ENCODE measurements around the gene SRCIN1. TPM values are rescaled to one million over a fixed set of nuclear protein-coding genes. Genes with fewer than 3 reads are reported as not detected.

SRCIN1 gene
- total and polyA plus RNA-seq, 2 donors: 0.52 to 1.1 TPM

DNA sequence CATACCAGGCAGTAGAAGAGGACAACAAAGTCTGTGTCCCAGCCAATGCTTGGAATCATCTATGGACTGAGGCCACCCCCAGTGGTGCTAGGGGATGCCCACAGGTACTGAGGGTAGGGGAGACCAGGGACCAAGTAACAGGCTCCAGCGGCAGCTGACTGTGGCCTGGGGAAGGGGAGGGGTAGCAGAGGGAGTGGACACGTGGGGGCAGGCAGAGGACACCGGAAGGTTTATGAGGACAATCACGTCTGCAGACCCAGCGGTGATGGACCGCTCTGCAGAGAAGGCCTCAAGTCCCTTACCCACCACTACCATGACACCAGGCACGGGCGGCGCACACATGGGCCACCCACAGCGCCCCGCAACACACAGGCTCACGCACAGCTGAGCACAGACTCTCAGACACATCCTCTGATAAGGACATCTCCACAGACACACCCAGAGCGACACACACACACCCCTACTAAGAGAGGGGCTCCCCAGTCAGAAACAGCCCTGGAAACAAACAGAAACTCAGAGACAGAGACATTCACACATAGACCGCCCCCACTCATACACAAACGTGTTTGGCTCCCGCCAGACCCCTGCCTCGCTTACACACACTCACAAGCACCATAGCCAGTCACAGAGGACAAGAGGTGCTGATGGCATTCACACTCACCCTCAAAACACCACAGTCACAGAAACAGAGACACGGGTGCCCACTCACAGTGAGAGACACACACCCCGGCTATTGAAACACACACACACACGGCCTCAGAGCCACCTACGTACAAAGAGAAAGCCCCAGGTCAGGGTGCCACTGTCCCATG lies 35.8 kb downstream of the SRCIN1 start:
- 86% methylated on average over 21 of the region's 21 CpGs for WGBS
- H3K27me3 ChIP-seq (ENCODE audit: control insufficient read depth in 2 of 2, insufficient read depth in 1 of 2, low read length in 1 of 2): peaks cover 57 to 99% of the 10 kb centered on the region in 2 donors
- DNase-seq (ENCODE audit: low read depth in 6 of 9, low spot score in 9 of 9): no peak
- no peaks in the 10 kb centered on the region for H3K9me3 ChIP-seq (ENCODE audit: control insufficient read depth in 2 of 2, insufficient read depth in 1 of 2, low read length in 1 of 2)
- H3K4me3 ChIP-seq (ENCODE audit: low read length in 2 of 2): no peak overlapping the region
- no peak overlapping the region for H3K27ac ChIP-seq (ENCODE audit: low read depth in 1 of 2, low read length in 1 of 2)
- H3K36me3 ChIP-seq (ENCODE audit: control insufficient read depth in 2 of 2, insufficient read depth in 2 of 2, low read length in 1 of 2): no peaks in the 10 kb centered on the region
- H3K4me1 ChIP-seq (ENCODE audit: control insufficient read depth in 2 of 2, insufficient read depth in 2 of 2, low read length in 2 of 2): peaks cover 0 to 3% of the 10 kb centered on the region in 2 donors

DNA sequence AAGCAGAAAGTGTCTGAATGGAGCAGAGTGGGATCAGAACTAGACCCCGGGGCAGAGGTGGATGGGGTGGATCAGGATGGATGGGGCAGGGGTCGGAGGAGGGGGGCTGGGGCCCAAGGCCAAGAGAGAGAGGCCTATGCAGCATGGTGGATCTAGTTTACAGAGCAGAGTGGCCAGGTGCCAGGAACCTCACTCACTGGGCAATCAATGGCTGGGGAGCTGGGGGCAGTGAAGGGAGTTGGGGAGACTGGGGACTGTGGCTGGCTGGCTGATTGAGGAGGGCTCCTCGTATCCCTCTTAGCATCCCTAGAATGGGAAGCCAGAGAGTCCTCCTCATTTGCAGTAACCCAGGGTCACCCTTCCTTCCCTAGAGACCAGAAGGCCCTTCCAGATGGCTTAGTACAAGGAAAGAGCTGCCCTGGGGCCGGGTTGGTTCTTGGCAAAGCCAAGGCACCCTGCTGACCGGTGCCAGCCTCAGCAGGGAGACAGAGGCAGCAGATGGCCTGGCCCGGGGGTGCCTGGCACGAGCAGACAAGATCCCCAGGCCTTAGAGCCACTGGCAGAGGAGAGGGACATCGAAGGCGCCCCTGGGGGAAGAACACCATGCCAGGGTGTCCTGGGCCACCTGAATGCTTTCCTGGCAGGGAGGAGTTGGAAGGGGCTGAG lies 36.8 kb downstream of the SRCIN1 start:
- peaks cover 0 to 3% of the 10 kb centered on the region in 2 donors for H3K4me1 ChIP-seq (ENCODE audit: control insufficient read depth in 2 of 2, insufficient read depth in 2 of 2, low read length in 2 of 2)
- DNase-seq (ENCODE audit: low read depth in 6 of 9, low spot score in 9 of 9): no peak
- 94% methylated on average over 9 of the region's 9 CpGs for WGBS
- no peak overlapping the region for H3K27ac ChIP-seq (ENCODE audit: low read depth in 1 of 2, low read length in 1 of 2)
- H3K4me3 ChIP-seq (ENCODE audit: low read length in 2 of 2): no peak overlapping the region
- H3K9me3 ChIP-seq (ENCODE audit: control insufficient read depth in 2 of 2, insufficient read depth in 1 of 2, low read length in 1 of 2): peaks cover 0 to 2% of the 10 kb centered on the region in 2 donors
- H3K36me3 ChIP-seq (ENCODE audit: control insufficient read depth in 2 of 2, insufficient read depth in 2 of 2, low read length in 1 of 2): no peaks in the 10 kb centered on the region
- H3K27me3 ChIP-seq (ENCODE audit: control insufficient read depth in 2 of 2, insufficient read depth in 1 of 2, low read length in 1 of 2): peaks cover 55 to 99% of the 10 kb centered on the region in 2 donors

DNA sequence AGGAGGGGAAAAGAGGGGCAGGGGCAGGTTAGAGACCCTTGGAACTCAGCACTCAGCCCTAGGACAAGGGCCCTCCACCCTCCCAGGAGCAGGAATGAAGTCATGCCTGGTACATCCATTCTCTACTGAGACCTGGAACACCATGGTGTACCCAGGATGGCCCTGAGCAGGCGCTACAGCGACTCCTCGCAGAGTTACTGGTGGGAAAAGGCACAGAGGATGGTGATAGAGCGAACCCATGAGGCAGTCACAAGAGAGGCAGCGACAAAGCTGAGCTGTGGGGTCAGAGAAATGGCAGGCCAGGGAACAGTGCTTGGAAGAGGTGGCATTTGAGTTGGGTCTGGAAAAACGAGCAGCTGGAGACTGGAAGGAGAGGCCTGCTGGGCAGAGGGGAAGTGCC lies 37.5 kb downstream of the SRCIN1 start:
- WGBS: 88% methylated on average over 6 of the region's 6 CpGs
- H3K27me3 ChIP-seq (ENCODE audit: control insufficient read depth in 2 of 2, insufficient read depth in 1 of 2, low read length in 1 of 2): peaks cover 54 to 99% of the 10 kb centered on the region in 2 donors
- no peaks in the 10 kb centered on the region for H3K36me3 ChIP-seq (ENCODE audit: control insufficient read depth in 2 of 2, insufficient read depth in 2 of 2, low read length in 1 of 2)
- H3K27ac ChIP-seq (ENCODE audit: low read depth in 1 of 2, low read length in 1 of 2): no peak overlapping the region
- no peak for DNase-seq (ENCODE audit: low read depth in 6 of 9, low spot score in 9 of 9)
- no peak overlapping the region for H3K4me3 ChIP-seq (ENCODE audit: low read length in 2 of 2)
- peaks cover 0 to 3% of the 10 kb centered on the region in 2 donors for H3K4me1 ChIP-seq (ENCODE audit: control insufficient read depth in 2 of 2, insufficient read depth in 2 of 2, low read length in 2 of 2)
- H3K9me3 ChIP-seq (ENCODE audit: control insufficient read depth in 2 of 2, insufficient read depth in 1 of 2, low read length in 1 of 2): peaks cover 0 to 7% of the 10 kb centered on the region in 2 donors

DNA sequence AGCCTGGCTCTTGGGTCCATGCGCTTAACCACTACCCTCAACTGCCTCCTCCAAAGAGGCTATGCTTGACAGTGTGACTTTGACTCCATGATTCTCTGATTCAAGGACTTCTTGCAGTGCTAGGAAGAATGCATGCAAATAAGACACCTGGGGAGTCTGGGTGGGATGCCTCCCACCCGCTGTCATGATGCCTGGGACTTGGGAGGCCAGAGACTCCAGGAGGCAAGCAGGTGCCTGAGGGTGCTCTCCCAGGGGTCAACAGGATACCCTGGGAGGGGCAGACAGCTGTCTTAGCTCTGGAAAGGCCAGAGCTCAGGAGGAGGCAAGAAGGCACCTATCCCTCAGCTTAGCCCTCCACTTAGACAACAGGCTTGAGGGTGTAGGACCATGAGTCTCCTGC lies 38.4 kb downstream of the SRCIN1 start:
- Histone ChIP-seq H3K27me3 (ENCODE audit: control insufficient read depth in 2 of 2, insufficient read depth in 1 of 2, low read length in 1 of 2) (peaks cover 58 to 100% of the 10 kb centered on the region in 2 donors), H3K9me3 (ENCODE audit: control insufficient read depth in 2 of 2, insufficient read depth in 1 of 2, low read length in 1 of 2) (peaks cover 0 to 7% of the 10 kb centered on the region in 2 donors), H3K4me1 (ENCODE audit: control insufficient read depth in 2 of 2, insufficient read depth in 2 of 2, low read length in 2 of 2) (no peaks in the 10 kb centered on the region), H3K4me3 (ENCODE audit: low read length in 2 of 2) (no peak overlapping the region), H3K36me3 (ENCODE audit: control insufficient read depth in 2 of 2, insufficient read depth in 2 of 2, low read length in 1 of 2) (no peaks in the 10 kb centered on the region), H3K27ac (ENCODE audit: low read depth in 1 of 2, low read length in 1 of 2) (no peak overlapping the region)
- DNase-seq (ENCODE audit: low read depth in 6 of 9, low spot score in 9 of 9): no peak
- 93% methylated on average over 2 of the region's 2 CpGs for WGBS

DNA sequence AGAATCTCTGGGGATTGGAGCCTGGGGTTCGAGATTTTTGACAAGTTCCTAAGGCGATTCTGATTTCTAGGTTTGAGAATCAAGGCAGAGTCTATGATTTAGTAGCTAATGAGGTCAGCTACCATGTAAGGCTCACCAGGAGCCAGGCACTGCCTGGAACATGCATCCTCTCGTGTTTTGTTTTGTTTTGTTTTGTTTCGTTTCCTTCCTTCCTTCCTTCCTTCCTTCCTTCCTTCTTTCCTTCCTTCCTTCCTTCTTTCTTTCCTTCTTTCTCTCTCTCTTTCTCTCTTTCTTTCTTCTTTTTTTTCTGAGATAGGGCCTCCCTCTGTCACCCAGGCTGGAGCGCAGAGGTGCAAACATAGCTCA lies 39.1 kb downstream of the SRCIN1 start:
- 71% methylated on average over 5 of the region's 5 CpGs for WGBS
- no peak overlapping the region for H3K27ac ChIP-seq (ENCODE audit: low read depth in 1 of 2, low read length in 1 of 2)
- no peaks in the 10 kb centered on the region for H3K36me3 ChIP-seq (ENCODE audit: control insufficient read depth in 2 of 2, insufficient read depth in 2 of 2, low read length in 1 of 2)
- H3K4me3 ChIP-seq (ENCODE audit: low read length in 2 of 2): no peak overlapping the region
- H3K27me3 ChIP-seq (ENCODE audit: control insufficient read depth in 2 of 2, insufficient read depth in 1 of 2, low read length in 1 of 2): peaks cover 58 to 100% of the 10 kb centered on the region in 2 donors
- H3K9me3 ChIP-seq (ENCODE audit: control insufficient read depth in 2 of 2, insufficient read depth in 1 of 2, low read length in 1 of 2): peaks cover 0 to 7% of the 10 kb centered on the region in 2 donors
- DNase-seq (ENCODE audit: low read depth in 6 of 9, low spot score in 9 of 9): no peak
- peaks cover 0 to 6% of the 10 kb centered on the region in 2 donors for H3K4me1 ChIP-seq (ENCODE audit: control insufficient read depth in 2 of 2, insufficient read depth in 2 of 2, low read length in 2 of 2)

DNA sequence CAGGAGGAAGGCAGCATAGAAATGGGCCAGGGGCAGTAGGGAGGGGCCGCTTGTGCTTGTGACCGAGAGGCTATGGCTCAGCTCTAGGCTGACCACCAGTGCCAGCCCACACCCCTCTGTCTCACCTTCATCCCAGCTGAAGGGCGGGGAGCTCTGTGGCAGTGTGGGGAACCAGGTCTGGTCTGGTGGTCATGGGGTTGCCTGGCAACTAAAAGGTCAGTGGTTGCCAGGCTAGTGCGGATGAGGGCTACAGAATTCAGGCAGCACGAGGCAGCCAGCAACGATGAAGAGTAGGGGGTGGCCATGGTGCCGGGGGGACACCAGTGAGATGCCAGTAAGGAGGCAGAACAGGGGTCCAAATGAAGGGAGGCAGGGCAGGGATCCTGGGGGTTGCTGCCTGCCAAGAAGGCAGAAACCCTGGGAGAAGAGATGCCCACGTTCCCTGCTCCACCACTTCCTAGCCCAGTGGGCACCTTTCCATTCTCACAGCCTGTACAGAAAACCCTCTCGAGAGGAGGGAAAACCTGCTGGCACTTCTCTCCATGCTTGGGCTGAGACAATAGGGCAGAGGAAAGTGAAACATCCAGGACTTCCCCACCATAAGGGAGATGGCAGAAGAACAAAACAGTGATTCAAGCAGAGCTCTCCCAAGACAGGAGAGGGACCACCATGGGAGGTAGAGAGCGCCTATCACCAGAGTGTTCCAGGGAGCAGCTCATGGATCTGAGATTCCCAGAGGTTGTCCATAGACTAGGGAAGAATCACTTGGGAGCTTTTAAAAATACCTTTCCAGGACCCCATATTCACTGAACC lies 39.7 kb downstream of the SRCIN1 start:
- Histone ChIP-seq H3K4me1 (ENCODE audit: control insufficient read depth in 2 of 2, insufficient read depth in 2 of 2, low read length in 2 of 2) (peaks cover 0 to 6% of the 10 kb centered on the region in 2 donors), H3K27ac (ENCODE audit: low read depth in 1 of 2, low read length in 1 of 2) (no peak overlapping the region), H3K4me3 (ENCODE audit: low read length in 2 of 2) (no peak overlapping the region), H3K36me3 (ENCODE audit: control insufficient read depth in 2 of 2, insufficient read depth in 2 of 2, low read length in 1 of 2) (no peaks in the 10 kb centered on the region), H3K27me3 (ENCODE audit: control insufficient read depth in 2 of 2, insufficient read depth in 1 of 2, low read length in 1 of 2) (peaks cover 61 to 100% of the 10 kb centered on the region in 2 donors), H3K9me3 (ENCODE audit: control insufficient read depth in 2 of 2, insufficient read depth in 1 of 2, low read length in 1 of 2) (peaks cover 0 to 11% of the 10 kb centered on the region in 2 donors)
- 45% methylated on average over 10 of the region's 10 CpGs for WGBS
- no peak for DNase-seq (ENCODE audit: low read depth in 6 of 9, low spot score in 9 of 9)

DNA sequence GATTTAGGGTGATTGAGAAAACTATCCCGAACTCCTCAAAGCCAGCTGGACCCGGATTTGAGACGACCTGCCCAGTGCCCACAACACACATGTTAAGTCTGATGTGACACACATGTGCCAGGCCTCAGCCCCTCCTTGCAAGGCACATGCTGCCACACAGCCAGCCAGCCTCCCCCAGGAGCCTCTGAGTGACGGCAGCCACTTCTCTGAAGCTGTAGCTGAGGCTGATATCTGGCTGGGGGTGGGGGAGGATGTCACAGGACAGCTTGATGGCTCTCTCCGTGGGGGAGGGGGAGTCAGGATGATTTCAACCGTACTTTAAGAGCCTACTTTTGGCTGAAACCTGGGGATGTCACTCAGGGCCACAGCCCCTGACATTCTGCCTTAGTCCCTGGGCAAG lies 40.9 kb downstream of the SRCIN1 start:
- peaks cover 0 to 11% of the 10 kb centered on the region in 2 donors for H3K9me3 ChIP-seq (ENCODE audit: control insufficient read depth in 2 of 2, insufficient read depth in 1 of 2, low read length in 1 of 2)
- DNase-seq (ENCODE audit: low read depth in 6 of 9, low spot score in 9 of 9): no peak
- WGBS: 6% methylated on average over 6 of the region's 6 CpGs
- peaks cover 69 to 100% of the 10 kb centered on the region in 2 donors for H3K27me3 ChIP-seq (ENCODE audit: control insufficient read depth in 2 of 2, insufficient read depth in 1 of 2, low read length in 1 of 2)
- H3K4me3 ChIP-seq (ENCODE audit: low read length in 2 of 2): no peak overlapping the region
- peaks cover 5 to 9% of the 10 kb centered on the region in 2 donors for H3K4me1 ChIP-seq (ENCODE audit: control insufficient read depth in 2 of 2, insufficient read depth in 2 of 2, low read length in 2 of 2)
- H3K27ac ChIP-seq (ENCODE audit: low read depth in 1 of 2, low read length in 1 of 2): peak overlapping the region in 1 of 2 donors; percentile 11
- H3K36me3 ChIP-seq (ENCODE audit: control insufficient read depth in 2 of 2, insufficient read depth in 2 of 2, low read length in 1 of 2): no peaks in the 10 kb centered on the region

DNA sequence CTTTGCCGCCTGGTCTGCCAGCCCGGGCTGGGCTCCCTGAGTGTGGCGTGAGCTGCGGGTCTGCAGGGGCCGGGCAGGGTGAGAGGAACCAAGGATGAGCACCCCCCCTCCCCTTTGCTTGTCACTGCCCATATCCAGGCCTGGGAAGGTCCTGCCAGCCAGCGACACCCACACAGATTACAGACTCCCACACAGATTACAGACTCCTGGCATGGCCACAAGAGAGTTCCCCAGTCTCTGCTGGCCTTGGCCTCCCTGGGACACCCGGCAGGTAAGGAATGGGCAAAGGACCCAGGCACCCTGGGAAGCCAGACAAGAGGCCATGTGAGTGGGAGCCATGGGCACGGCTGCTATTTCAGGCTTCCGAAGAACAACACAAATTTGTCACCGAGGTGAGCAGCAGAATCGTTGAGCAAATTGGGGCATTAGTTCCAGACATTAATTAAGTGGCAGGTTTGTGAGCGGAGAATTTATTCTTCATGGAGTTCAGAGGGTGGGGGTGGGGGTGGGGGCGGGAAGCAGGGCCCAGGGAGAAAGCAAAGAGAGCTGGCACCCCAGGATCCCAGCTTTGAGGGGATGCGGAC lies 41.4 kb downstream of the SRCIN1 start:
- Histone ChIP-seq H3K4me3 (ENCODE audit: low read length in 2 of 2) (no peak overlapping the region), H3K4me1 (ENCODE audit: control insufficient read depth in 2 of 2, insufficient read depth in 2 of 2, low read length in 2 of 2) (peaks cover 9 to 13% of the 10 kb centered on the region in 2 donors), H3K36me3 (ENCODE audit: control insufficient read depth in 2 of 2, insufficient read depth in 2 of 2, low read length in 1 of 2) (no peaks in the 10 kb centered on the region), H3K27me3 (ENCODE audit: control insufficient read depth in 2 of 2, insufficient read depth in 1 of 2, low read length in 1 of 2) (peaks cover 72 to 100% of the 10 kb centered on the region in 2 donors), H3K9me3 (ENCODE audit: control insufficient read depth in 2 of 2, insufficient read depth in 1 of 2, low read length in 1 of 2) (peaks cover 0 to 11% of the 10 kb centered on the region in 2 donors), H3K27ac (ENCODE audit: low read depth in 1 of 2, low read length in 1 of 2) (no peak overlapping the region)
- DNase-seq (ENCODE audit: low read depth in 6 of 9, low spot score in 9 of 9): no peak
- 12% methylated on average over 14 of the region's 14 CpGs for WGBS

All from thymus (tissue), 11 donors.